Activated CD4-positive, alpha-beta T cell treated with anti-CD3 and anti-CD28 coated beads, Interleukin-2, Interleukin-4, amounts not matched to agents 100 ng/mL and 50 ng/mL, durations not matched to agents 16 hours and 8 hours (primary cell): Measurements from ENCODE around the gene LRRC61.
"Not testable (repeated sequence)": the region's sequence is repeated elsewhere in the genome, so short reads cannot be mapped to it uniquely, and the experiment has no call there.

ENCODE experiments used
- DNase-seq: peaks from one replicate; pipeline ENCODE4 v3.0.0-alpha.2; 2020; ENCODE audit warnings: low spot score

Gene LRRC61

GRCh38 chr7:150383710-150384397, 60.7 kb downstream of the LRRC61 start:
- DNase-seq: no peak

- DNase-seq: no peak
Observed at GRCh38 chr7:150384406-150385301, 61.5 kb downstream of the LRRC61 start.

GRCh38 chr7:150385302-150385723, 62.2 kb downstream of the LRRC61 start:
- DNase-seq: no peak

- DNase-seq: not testable (repeated sequence)
Observed at GRCh38 chr7:150385884-150386283, 62.7 kb downstream of the LRRC61 start.
